ENCODE measurements around the gene MARCKS.

The MARCKS gene

DNA sequence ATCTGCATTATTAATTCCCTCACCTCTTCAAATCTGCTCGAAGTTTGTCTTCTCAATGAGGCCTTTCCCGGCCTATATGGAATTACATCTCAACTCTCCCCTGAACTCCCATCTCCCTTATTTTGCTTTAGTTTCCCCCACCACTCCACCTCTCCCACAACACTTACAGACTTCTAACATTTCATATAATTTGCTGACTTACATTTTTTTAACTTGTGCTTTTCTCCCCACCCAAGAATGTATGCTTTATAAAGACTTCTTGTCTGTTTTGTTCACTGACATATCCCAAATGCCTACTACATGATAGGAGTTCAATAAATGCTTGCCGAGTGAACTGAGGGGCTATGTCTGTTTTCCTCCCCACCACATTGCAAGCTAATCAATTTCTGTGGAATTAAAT, 3.9 kb upstream of the MARCKS start:
- no peak for DNase-seq (ENCODE audit: low spot score)

DNA sequence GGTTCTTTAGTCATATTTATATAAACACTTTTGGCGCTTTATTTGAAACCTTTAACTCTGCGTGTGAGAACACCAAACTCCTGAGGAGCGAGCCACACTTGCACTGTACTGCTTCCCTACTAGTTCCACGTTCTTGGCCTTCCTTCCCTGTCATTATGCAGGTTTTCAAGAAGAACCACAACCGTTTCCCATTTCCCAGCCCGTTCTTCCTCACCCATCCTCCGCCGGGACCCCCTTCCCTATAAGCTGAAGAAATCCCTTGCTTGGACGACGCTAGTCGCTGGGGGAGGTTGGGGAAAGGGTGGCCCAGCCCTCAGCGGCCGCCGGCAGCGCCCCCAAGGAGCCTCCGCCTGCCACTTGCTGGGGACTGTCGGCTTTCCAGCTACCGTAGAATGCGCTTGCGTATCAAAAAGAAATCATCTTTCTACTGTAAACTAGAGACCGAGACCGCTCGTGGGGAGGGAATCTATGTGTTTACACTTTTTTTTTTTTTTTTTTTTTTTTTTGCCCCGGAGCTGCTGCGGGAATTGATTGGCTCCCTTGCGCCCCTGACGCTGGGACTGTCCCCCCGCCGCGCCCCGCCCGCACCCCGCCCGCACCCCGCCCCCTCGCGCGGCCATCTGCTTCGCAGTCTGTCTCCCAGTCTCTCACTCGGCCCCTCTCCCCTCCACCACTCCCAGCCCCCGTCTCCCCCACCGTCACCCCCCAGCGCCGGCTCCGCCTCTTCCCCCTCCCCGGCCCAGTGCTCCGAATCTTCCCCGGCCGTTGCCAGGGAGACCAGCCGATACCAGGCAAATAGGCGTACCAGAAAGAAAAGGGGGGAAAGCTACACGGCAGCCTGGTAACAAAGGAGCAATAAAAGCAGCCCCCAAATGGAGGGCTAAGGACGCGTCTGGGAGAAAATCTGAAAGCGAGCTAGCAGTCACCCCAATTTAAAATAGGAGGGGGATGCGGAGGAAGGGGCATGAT, 2.3 kb upstream of the MARCKS start:
- no peak for DNase-seq (ENCODE audit: low spot score)

DNA sequence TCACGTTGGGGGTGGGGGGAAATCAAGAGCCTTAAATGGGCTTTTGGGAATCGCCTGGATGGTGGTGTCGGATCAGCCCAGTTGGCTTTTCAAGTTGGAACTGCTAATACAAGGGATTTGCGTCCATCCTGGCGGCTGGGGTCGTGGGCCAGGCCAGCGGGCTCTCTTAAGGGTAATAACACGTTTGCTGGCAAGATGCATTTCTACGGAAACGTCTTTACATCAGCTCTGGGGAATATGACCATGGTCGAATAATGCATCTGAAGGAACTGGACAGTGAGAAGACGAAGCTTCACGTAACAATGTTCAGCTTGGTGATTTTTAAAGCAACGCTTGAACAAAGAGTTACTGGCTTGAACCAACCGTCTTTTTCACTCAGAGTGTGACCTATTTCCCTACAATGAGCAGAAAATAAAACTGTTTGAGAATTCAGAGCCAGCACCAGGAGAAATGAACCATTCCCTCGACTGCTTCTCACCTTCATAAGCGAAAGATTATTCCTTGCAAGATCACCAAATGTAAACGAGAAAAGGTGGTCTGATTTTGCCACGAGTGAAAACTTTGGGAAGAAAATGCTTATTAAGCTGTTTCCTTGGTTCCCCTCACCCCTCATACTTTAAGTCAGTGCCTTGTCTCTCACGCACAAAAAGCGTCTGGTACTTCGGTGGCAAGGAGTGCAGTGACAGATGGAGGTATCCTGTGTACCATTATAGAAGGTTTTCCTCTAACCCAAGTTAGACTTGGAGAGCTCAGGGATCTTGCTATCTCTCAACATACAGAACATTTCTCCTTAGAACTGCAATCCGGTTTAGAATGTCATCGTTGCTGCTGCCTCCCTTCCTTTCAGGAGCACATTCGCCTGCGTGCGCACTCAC, 1.4 kb upstream of the MARCKS start:
- DNase-seq (ENCODE audit: low spot score), result no peak

DNA sequence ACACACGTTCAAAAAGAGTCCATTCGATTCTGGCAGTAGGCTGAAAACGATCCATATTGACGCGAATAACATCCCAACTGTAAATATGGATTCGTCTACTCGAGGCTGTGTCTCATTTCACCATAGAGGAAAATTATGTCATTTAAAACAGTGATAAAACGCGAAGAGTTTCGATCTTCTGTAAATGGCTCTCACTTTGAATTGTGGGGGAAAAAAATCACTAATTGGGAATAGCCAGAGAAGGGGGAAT, 845 bp upstream of the MARCKS start:
- no peak for DNase-seq (ENCODE audit: low spot score)

DNA sequence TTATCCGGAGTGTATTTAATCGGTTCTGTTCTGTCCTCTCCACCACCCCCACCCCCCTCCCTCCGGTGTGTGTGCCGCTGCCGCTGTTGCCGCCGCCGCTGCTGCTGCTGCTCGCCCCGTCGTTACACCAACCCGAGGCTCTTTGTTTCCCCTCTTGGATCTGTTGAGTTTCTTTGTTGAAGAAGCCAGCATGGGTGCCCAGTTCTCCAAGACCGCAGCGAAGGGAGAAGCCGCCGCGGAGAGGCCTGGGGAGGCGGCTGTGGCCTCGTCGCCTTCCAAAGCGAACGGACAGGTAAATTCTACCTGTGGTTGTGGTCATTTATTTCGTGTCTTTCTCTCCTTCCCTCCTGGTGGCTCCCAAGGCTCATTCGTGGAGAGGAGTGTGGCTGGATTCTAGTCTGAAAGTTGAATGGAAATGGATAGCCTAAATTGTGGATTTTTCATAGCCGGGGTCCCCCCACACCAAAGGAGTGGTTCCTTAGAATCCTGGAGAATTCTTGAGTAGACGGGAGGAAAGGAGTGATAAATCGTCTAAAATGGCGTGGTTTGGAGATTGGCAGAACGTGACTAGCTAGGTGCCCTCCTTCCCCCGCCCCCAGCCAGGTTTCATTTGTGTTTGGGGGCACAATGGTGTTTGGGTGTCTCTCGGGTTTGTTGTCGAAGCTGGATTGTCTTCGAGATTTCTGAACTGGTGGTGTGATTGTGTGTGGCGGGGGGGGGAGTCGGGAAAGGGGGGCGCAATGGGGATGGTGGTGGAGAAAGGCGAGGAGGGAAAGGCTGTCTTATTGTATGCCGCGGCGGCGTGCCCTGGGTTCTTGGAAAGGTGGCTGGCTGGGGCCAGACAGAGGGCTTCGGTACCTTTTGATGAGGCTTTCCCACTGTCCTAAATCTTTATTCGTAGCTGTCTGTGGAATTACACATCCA, 673 bp downstream of the MARCKS start:
- DNase-seq (ENCODE audit: low spot score), result no peak

DNA sequence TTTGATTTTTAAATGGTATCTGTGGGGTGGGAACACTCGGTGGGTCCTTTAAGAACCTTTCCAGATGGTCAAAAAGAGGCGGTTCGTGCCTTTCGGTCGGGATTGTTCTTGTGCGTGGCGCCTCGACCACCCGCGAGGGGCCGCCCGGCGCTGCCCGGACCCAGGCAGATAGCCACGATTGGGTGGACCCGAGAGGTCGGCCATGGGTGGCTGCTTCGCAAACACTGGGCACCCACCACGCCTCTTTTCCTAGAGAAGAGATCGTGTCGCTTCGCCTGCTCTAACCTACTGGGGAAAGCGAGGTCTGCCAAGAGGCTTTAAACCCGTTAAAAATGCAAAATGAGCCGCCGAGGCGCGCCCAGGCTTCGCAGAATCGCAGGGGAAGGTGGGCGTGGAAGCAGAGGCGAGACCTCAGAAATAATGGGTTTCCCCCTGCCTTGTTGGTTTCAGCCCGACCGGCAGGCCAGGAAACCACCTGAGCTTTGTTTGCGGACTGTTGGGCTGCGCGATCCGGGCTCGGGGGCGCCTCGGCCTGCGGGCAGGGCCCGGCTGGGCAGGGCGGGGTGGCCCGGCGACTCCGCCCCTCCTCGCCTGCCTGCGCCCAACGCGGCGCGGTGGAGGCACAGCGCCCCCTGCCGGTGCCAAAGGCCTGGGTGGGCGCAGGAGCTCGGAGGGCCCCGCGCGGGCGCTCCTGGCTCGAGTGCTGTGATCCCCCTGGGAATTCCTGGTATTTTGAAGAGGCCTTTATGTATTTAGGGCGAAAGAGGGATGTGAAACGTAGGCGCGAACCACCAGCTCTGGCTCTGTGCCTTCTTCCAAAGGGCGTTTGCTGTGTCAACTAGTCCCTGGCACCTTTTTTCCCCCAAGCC, 1.6 kb downstream of the MARCKS start:
- DNase-seq (ENCODE audit: low spot score), result peak; percentile 59

DNA sequence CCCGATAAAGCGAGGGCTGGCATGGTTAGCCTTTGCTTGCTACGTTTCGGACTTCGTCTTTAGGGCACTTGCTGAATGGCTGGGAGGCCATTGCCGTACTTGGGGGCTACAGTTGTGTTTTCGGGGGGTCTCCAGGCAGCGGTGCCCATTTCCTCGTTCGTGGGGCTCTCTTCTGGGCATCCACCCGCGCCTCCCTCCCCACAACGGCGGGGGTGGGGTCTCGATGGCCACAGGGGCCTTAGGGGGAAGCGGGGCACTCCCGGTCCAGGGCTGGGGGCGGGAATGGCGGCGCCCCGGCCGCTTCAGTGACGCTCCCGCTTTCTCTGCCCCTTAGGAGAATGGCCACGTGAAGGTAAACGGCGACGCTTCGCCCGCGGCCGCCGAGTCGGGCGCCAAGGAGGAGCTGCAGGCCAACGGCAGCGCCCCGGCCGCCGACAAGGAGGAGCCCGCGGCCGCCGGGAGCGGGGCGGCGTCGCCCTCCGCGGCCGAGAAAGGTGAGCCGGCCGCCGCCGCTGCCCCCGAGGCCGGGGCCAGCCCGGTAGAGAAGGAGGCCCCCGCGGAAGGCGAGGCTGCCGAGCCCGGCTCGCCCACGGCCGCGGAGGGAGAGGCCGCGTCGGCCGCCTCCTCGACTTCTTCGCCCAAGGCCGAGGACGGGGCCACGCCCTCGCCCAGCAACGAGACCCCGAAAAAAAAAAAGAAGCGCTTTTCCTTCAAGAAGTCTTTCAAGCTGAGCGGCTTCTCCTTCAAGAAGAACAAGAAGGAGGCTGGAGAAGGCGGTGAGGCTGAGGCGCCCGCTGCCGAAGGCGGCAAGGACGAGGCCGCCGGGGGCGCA, 2.4 kb downstream of the MARCKS start:
- DNase-seq (ENCODE audit: low spot score), result no peak

DNA sequence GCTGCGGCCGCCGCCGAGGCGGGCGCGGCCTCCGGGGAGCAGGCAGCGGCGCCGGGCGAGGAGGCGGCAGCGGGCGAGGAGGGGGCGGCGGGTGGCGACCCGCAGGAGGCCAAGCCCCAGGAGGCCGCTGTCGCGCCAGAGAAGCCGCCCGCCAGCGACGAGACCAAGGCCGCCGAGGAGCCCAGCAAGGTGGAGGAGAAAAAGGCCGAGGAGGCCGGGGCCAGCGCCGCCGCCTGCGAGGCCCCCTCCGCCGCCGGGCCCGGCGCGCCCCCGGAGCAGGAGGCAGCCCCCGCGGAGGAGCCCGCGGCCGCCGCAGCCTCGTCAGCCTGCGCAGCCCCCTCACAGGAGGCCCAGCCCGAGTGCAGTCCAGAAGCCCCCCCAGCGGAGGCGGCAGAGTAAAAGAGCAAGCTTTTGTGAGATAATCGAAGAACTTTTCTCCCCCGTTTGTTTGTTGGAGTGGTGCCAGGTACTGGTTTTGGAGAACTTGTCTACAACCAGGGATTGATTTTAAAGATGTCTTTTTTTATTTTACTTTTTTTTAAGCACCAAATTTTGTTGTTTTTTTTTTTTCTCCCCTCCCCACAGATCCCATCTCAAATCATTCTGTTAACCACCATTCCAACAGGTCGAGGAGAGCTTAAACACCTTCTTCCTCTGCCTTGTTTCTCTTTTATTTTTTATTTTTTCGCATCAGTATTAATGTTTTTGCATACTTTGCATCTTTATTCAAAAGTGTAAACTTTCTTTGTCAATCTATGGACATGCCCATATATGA, 3.2 kb downstream of the MARCKS start:
- no peak for DNase-seq (ENCODE audit: low spot score)

DNA sequence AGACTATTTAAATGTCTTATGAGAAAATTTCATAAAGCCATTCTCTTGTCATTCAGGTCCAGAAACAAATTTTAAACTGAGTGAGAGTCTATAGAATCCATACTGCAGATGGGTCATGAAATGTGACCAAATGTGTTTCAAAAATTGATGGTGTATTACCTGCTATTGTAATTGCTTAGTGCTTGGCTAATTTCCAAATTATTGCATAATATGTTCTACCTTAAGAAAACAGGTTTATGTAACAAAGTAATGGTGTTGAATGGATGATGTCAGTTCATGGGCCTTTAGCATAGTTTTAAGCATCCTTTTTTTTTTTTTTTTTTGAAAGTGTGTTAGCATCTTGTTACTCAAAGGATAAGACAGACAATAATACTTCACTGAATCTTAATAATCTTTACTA, 5.0 kb downstream of the MARCKS start:
- no peak for DNase-seq (ENCODE audit: low spot score)

DNA sequence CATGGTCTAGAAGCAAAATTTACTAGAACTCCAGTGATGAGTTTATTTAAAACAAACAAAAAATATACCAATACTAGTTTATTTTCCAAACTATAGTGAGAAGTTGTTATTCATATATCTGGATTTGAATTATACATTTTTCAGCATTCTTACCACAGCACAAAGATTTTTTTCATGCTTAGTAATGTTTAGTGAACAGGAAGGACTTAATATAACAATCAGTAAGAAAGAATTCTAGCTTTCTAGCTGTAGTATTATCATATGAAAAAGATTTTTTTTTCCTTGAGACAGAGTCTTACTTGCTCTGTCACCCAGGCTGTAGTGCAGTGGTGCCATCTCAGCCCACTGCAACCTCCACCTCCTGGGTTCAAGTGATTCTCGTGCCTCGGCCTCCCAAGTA, 13.8 kb downstream of the MARCKS start:
- no peak for DNase-seq (ENCODE audit: low spot score)

DNA sequence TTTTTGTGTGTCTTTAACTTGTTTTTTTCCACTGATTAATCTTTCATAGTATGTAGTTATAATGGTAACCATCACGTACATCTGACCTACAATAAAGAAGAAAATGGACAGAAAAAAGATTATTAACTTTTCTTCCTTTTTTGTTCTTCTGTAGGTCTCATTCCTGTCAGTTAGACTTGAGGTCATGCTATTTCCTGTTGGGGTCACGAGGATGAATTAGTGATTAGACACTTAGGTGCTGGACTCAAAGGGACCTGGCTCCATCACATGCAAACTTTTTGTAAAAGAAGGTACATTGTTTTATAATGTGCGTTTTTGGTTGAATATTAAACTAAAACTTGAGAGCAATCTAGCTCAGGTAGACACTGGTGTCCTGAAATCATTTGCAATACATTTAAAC, 14.8 kb downstream of the MARCKS start:
- no peak for DNase-seq (ENCODE audit: low spot score)

DNA sequence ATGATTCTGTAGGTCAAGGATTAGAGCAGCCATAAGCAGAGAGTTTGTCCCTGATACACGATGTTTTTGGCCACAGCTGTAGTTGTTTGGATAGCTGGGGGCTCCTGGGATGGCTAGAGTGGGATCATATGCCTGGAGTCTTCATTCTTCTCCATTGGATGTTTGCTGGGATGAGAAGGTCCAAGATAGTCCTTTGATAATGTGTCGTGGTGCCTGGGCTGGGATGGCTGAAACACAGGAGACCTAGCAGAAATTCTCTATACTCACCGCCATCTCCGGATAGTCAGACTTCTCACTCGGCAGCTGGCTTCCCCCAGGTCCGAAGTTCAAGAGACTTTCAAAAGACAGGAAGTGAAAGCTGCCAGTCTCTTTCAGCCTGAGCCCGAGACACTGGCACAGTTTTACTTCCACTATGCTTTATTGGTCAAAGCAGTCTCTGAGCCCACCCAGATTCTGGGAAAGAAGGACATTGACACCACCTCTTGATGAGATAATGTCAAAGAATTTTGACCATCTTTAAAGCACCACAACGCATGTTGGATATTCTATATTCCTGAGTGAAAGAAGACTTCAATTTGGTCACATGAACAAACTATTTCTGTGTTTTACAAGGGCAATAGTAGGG, 16.0 kb downstream of the MARCKS start:
- DNase-seq (ENCODE audit: low spot score), result no peak

DNA sequence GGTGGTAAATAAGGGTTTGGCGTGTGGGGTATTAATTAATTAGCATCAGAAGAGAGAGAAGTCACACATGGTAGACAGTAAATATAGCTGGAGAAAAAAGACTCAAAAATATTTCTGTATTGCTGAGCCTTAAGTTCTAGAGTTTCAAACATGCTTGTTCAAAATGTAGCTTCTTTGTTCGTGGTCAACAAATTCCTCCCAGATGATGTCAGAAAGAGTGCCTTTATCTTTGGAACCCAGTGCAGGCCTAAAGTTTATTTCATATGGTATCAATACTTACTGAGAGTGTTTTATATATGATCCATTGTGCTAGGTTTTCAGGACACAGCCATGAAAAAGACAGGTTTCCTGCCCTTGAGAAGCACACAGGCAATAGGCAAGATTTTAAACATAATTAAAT, 18.3 kb downstream of the MARCKS start:
- no peak for DNase-seq (ENCODE audit: low spot score)

DNA sequence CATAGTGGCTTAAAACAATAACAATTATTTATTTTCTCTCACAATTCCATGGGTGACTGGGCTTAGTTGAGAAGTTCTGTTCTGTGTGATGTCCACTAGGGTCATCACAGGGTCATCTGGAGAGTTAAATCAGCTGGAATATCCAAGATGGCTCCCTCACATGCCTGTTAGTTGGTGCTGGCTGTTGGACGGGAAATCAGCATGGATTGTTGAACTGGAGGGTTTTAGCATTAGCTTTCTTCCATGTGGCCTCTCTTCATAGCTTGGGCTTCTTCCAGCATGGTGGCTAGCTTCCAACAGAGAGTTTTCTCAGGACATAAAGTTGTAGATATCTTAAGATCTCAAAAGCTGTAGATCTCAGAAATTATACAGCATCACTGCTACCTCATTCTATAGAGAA, 19.6 kb downstream of the MARCKS start:
- DNase-seq (ENCODE audit: low spot score), result no peak

DNA sequence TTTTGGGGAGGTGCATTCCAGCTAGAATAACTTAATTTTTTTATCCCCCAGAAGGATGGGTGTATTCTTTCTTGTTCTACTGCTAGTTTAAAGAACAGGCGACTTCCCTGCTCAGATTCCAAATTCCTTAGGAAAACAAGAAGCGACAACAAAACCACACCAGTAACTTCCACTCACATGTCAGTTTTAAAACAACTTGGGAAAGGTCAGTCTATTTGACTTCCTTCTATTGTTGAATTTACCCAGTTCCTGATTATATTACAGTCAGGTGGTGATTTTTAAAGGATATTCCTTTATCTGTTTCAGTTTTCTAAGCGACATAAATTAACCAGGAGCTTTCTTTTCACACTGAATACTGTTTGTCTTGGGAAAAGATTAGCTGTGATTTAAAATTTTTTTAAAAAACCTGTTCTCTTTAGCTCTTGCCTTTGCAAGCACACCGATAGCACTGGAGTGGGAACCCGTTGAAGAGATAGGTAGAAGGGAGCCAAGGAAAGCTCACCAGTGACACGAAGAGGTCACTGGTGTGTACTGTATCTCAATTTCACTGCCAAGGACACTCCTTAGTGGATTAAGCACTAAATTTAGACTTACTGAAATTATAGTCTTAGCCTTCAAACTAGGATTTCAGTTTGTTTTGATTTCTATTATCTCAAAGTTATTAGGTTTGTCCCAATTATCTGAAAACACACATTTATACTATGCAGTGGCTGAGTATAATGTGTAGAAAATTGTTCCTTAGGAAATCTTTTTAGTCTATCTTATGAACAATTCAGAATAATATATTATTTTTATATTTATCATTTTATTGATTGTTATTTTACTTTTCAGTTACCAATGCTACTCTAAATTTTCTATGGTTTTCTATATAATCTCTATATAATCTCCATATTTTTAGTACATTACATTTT, 22.3 kb downstream of the MARCKS start:
- no peak for DNase-seq (ENCODE audit: low spot score)

DNA sequence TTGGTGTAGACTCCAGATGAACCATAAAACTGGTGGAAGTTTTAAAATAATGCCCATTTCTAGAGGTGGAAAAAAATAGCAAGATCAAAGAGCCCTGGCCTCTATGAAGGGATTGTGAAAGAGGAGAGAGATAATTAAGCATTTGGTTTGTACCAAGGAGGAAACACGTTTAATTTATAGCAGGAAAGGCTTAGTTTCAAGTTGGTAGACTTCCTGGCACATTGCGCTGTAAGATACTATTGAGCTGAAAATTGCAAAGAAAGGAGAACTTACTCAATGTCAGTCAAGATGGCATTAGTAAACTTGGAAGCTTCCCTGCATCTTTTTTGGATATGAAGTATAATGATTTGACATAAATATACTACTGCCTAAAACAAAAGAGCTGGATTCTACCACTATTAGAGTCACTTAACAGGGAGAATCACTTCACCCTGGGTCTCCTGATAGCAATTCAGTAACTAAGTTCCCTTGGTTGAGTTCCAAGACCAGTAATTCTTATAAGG, 24.4 kb downstream of the MARCKS start:
- no peak for DNase-seq (ENCODE audit: low spot score)

DNA sequence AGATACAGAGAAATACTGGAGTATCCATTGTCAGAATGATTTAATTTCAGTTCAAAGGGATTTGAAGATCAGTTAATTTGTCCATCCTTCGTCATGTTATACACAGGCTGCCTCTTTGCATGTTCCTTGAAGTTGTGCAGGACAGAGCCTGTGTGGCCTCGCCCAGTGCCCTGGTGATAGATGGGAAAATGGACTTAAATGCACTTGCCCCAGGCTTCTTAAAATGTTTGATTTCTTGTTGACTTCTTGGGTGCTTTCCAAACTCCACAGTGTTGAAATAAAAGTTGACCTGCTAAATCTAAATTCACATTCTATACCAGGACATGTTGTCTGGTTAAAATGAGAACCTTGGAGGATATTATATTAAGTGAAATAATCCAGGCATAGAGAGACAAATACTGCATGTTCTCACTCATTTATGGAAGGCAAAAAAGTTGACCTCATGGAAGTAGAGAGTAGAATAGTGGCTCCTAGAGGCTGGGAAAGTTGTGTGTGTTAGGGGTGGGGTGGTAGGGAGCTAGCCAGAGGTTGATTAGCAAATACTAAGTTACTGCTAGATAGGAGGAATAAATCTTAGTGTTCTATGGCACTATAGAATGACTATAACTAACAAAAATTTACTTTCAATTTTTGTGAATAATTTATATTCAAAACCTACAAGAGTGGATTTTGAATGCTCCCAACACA, 25.3 kb downstream of the MARCKS start:
- no peak for DNase-seq (ENCODE audit: low spot score)
